Nephron progenitor cell (in vitro differentiated cells): Measurements from ENCODE around the gene OR2T27.
"Not testable (repeated sequence)": the region's sequence is repeated elsewhere in the genome, so short reads cannot be mapped to it uniquely, and the experiment has no call there.

ENCODE experiments used
- DNase-seq: peaks from one replicate; pipeline ENCODE4 v3.0.0; 2021
- H3K27ac Mint-ChIP-seq: 2 replicates; pipeline ENCODE4 v1.8.0; 2021; ENCODE audit warnings: mild to moderate bottlenecking, moderate library complexity, mixed read lengths
- H3K27me3 Mint-ChIP-seq: 2 replicates; pipeline ENCODE4 v1.8.0; 2021; ENCODE audit warnings: mild to moderate bottlenecking, low read depth, mixed read lengths; ENCODE audit not compliant: poor library complexity
- H3K36me3 Mint-ChIP-seq: 2 replicates; pipeline ENCODE4 v1.8.0; 2021; ENCODE audit warnings: low read depth, mixed read lengths
- H3K4me1 Mint-ChIP-seq: 2 replicates; pipeline ENCODE4 v1.8.0; 2021; ENCODE audit warnings: mixed read lengths
- H3K4me3 Mint-ChIP-seq: 2 replicates; pipeline ENCODE4 v1.8.0; 2021; ENCODE audit warnings: mild to moderate bottlenecking, moderate library complexity, mixed read lengths
- H3K9me3 Mint-ChIP-seq: 2 replicates; pipeline ENCODE4 v1.8.0; 2021; ENCODE audit warnings: mild to moderate bottlenecking, moderate library complexity, mixed read lengths
- TF ChIP-seq, protein P1 (sequence below): fragments of 200-600 bp; sonication (generic); IDR thresholded peaks from 2 replicates; pipeline ENCODE4 v1.5.0; 2021; ENCODE audit warnings: antibody characterized with exemption

Gene OR2T27

DNA sequence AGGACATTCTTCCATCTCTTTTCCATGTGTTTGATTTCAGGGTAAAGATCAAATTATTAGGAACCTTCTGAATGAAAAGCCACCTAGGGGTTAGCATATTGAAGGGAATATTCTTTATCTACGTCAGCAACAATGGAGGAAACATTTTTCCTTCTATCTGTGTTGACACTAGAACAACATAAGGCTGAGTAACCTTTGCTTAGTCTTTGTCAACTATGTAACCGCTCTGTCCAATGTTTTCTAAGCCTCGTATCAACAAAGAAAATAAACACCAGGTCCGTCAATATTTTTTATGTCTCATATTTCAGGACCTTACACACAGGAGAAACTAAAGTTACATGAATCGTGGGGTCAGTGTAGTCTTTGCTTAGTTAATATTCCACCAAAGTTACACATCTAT, 18.7 kb downstream of the OR2T27 start:
- H3K4me1 Mint-ChIP-seq, DNase-seq, H3K36me3 Mint-ChIP-seq, H3K9me3 Mint-ChIP-seq, H3K4me3 Mint-ChIP-seq, H3K27ac Mint-ChIP-seq, H3K27me3 Mint-ChIP-seq: not testable (repeated sequence)

DNA sequence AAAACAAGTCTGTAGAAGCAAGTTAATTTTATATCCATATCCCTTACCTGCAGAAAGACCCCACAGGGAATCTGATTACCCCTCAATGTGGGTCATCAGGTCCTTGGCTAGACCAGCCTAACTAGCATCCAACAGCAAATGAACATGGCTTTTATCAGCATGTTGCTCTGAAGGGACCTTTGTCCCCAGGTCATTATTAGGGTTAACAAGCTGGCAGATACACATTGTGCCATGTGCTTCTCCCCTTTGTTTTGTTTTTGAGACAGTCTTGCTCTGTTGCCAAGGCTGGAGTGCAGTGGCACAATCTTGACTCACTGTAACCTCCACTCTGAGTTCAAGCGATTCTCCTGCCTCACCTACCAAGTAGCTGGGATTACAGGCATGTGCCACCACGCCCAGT, 20.3 kb downstream of the OR2T27 start, which contains the start of gene OR2T11:
OR2T11 (minus strand) TSS at position 101 of the 400 bp plus-strand sequence. CDS start 7,963 bp downstream, outside the sequence.
- H3K27me3 Mint-ChIP-seq, H3K9me3 Mint-ChIP-seq, H3K4me1 Mint-ChIP-seq, DNase-seq, H3K27ac Mint-ChIP-seq, H3K36me3 Mint-ChIP-seq, H3K4me3 Mint-ChIP-seq: not testable (repeated sequence)

DNA sequence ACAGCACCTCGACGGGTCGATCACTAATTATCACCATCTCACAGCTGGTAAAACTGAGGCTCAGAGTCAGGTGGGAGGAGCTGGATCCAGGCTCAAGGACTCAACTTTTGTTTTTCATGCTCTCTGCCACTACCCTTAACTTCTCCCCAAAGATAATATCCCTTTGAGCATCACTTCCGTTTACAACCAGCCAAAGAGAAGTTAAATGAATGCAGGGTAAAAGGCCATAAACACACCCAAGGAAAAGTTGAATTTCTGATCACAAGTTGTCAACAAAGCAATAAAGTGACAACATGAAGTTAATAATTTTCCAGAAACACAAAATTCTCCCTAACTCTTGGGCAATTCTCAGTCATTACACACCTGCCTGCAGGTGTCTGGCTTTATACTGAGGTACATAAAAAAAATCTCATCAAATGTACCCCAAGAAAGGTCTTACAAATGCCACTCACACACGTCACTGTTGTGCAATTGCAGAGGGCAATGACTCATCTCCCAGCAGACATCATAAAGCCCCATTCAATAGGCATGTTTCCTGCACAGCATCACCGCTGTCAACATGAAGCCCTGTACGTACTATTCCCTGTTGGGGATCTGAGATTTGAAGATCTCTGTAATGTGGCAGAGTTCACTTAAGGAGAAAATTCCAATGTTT, 23.8 kb downstream of the OR2T27 start:
- TF ChIP-seq, protein P1, sequence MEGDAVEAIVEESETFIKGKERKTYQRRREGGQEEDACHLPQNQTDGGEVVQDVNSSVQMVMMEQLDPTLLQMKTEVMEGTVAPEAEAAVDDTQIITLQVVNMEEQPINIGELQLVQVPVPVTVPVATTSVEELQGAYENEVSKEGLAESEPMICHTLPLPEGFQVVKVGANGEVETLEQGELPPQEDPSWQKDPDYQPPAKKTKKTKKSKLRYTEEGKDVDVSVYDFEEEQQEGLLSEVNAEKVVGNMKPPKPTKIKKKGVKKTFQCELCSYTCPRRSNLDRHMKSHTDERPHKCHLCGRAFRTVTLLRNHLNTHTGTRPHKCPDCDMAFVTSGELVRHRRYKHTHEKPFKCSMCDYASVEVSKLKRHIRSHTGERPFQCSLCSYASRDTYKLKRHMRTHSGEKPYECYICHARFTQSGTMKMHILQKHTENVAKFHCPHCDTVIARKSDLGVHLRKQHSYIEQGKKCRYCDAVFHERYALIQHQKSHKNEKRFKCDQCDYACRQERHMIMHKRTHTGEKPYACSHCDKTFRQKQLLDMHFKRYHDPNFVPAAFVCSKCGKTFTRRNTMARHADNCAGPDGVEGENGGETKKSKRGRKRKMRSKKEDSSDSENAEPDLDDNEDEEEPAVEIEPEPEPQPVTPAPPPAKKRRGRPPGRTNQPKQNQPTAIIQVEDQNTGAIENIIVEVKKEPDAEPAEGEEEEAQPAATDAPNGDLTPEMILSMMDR = no peak
- no peaks in the 10 kb centered on the region for H3K9me3 Mint-ChIP-seq
- no peaks in the 10 kb centered on the region for H3K4me1 Mint-ChIP-seq
- no peak for DNase-seq
- H3K27ac Mint-ChIP-seq = no peak overlapping the region
- H3K27me3 Mint-ChIP-seq = no peaks in the 10 kb centered on the region
- no peaks in the 10 kb centered on the region for H3K36me3 Mint-ChIP-seq
- H3K4me3 Mint-ChIP-seq = no peak overlapping the region

DNA sequence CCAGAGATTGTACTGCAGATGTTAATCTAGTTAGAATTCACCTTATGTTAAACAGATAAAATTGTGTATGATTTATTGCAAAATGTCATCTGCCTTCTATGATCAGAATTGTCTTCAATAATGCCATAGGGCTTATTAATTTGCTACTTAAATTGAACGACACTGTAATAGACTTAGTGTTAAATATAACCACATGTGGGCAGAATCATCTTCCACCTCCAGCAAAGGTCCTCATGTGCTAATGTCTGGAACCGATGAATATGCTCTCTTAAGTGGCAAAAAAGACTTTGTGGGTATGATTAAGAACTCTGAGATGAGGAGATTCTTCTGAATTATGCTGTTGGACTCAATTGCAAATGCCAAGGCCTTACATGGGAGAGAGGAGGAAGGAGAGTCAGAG, 24.8 kb downstream of the OR2T27 start:
- no peaks in the 10 kb centered on the region for H3K36me3 Mint-ChIP-seq
- H3K9me3 Mint-ChIP-seq = no peaks in the 10 kb centered on the region

DNA sequence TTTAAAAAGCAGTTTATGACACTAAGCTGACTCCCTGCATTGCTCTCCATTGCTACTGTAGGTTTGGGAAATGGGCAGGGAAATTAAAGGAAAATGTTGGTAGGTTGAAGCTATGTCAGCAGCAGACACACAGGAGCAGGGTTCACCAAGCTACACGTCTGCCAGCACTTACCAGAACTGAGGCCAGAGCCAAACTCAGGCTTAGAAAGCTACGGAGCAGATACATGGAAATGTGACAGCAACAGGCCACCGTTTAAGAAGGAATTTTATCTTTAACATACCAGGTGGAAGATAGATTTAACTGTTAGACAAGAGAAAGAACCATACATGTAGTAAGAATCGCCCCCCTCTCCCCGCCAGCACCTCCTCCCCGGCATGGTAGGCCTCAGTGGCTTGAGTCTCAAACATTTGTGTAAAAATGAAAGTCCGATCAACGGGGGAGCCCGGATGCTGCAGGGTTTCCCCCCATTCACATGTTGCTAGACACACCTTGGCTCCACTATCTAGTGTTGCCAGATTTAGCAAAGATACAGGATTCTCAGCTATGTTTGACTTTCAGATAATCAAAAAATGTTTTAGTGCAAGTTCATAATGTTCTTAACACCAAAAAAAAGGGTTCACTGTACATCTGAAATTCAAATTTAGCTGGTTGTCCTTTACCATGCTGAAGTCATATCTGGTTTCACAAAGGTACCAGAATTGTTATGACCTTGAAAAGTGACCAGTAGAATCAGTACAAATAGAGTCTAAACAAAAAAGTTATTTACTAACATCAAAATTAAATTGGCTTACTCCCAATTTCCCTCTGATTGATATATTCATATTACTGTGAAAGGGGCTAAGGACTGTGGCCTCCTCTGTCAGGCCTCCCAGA, 27.1 kb downstream of the OR2T27 start:
- Mint-ChIP-seq H3K4me1 (no peaks in the 10 kb centered on the region), H3K36me3 (no peaks in the 10 kb centered on the region), H3K4me3 (no peak overlapping the region), H3K9me3 (no peaks in the 10 kb centered on the region), H3K27ac (no peak overlapping the region), H3K27me3 (no peaks in the 10 kb centered on the region)
- TF ChIP-seq, protein P1 = no peak
- DNase-seq = no peak

More for the DNA sequence above, 24.8 kb downstream of the OR2T27 start:
- TF ChIP-seq, protein P1 = no peak
- Mint-ChIP-seq H3K4me1 (no peaks in the 10 kb centered on the region), H3K4me3 (no peak overlapping the region), H3K27ac (no peak overlapping the region), H3K27me3 (no peaks in the 10 kb centered on the region)
- no peak for DNase-seq

DNA sequence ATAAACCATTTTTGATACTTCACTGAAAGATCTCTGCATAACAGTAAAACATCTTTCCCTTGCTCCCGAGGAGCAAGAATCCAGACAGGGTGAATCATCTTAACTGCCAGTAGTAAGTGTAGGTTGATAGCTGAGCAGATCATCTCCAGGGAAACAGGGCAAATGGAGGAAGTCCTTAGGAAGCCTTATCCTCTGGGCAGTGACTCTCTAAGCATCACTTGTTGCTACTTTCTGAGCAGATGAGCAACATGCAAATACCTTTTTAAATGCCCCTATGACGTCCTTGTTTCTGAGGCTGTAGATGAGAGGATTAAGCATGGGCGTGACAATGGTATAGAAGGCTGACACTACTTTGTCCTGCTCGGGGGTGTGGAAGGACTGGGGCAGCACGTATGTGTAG, 29.4 kb downstream of the OR2T27 start:
- H3K27me3 Mint-ChIP-seq = no peaks in the 10 kb centered on the region
- H3K4me1 Mint-ChIP-seq = no peaks in the 10 kb centered on the region
- no peak overlapping the region for H3K27ac Mint-ChIP-seq
- no peaks in the 10 kb centered on the region for H3K36me3 Mint-ChIP-seq
- TF ChIP-seq, protein P1 = no peak
- H3K9me3 Mint-ChIP-seq = peaks cover 16% of the 10 kb centered on the region
- H3K4me3 Mint-ChIP-seq = no peak overlapping the region
- no peak for DNase-seq
